NCI-H1436 (cell line): Measurements from ENCODE around the gene PDCD6IP.
"Not testable (repeated sequence)": the region's sequence is repeated elsewhere in the genome, so short reads cannot be mapped to it uniquely, and the experiment has no call there.

ENCODE experiments used
- DNase-seq: peaks from one replicate; lab custom pipeline; 2025; lab: John Stamatoyannopoulos, UW

PDCD6IP gene

GRCh38 chr3:33798418-33799201 is at the start of gene PDCD6IP:
Gene PDCD6IP (plus strand): TSS chr3:33798630. CDS start chr3:33798729, 99 bp downstream.
- peak; percentile 35 for DNase-seq

GRCh38 chr3:33749546-33750210 is 48.8 kb upstream of the PDCD6IP start:
- DNase-seq = no peak

GRCh38 chr3:33750211-33750548 is 48.2 kb upstream of the PDCD6IP start:
- no peak for DNase-seq

GRCh38 chr3:33751336-33751735 is 47.1 kb upstream of the PDCD6IP start:
- DNase-seq = no peak

GRCh38 chr3:33754391-33754790 is 44.0 kb upstream of the PDCD6IP start:
- not testable (repeated sequence) for DNase-seq

GRCh38 chr3:33758281-33758680 is 40.1 kb upstream of the PDCD6IP start:
- DNase-seq = no peak

GRCh38 chr3:33758864-33759263 is 39.6 kb upstream of the PDCD6IP start:
- DNase-seq = no peak

- no peak for DNase-seq
Measured at GRCh38 chr3:33768578-33769330, 29.7 kb upstream of the PDCD6IP start.

GRCh38 chr3:33773637-33774036 is 24.8 kb upstream of the PDCD6IP start:
- no peak for DNase-seq

GRCh38 chr3:33775363-33775762 is 23.1 kb upstream of the PDCD6IP start:
- DNase-seq = no peak

- DNase-seq = no peak
Measured at GRCh38 chr3:33777996-33778395, 20.4 kb upstream of the PDCD6IP start.

GRCh38 chr3:33779751-33780150 is 18.7 kb upstream of the PDCD6IP start:
- no peak for DNase-seq

GRCh38 chr3:33781413-33781812 is 17.0 kb upstream of the PDCD6IP start:
- DNase-seq = not testable (repeated sequence)

GRCh38 chr3:33786565-33787327 is 11.7 kb upstream of the PDCD6IP start:
- DNase-seq = no peak

GRCh38 chr3:33787328-33788009 is 11.0 kb upstream of the PDCD6IP start:
- DNase-seq = peak; percentile 2

- no peak for DNase-seq
Measured at GRCh38 chr3:33789183-33789954, 9.1 kb upstream of the PDCD6IP start.

- DNase-seq = no peak
Measured at GRCh38 chr3:33790091-33790490, 8.3 kb upstream of the PDCD6IP start.

GRCh38 chr3:33791477-33792166 is 6.8 kb upstream of the PDCD6IP start:
- no peak for DNase-seq

- DNase-seq = no peak
Measured at GRCh38 chr3:33792167-33792892, 6.1 kb upstream of the PDCD6IP start.
